ENCODE data around the gene GALNT15. TPM values are rescaled to one million over a fixed set of nuclear protein-coding genes. Genes with fewer than 3 reads are reported as not detected.

The GALNT15 gene
- total RNA-seq, 1 donor from 2014 or later = 9.8 TPM

GRCh38 chr3:16280671-16281070 is 106.2 kb downstream of the GALNT15 start:
- intact Hi-C loops (cut with DNase I) = no loop called here
- peaks cover 4% of the 10 kb centered on the region for H3K36me3 ChIP-seq
- DNase-seq (no peak), ATAC-seq (no peak)
- no peaks in the 10 kb centered on the region for H3K4me1 ChIP-seq
- H3K27me3 ChIP-seq (ENCODE audit: low read depth) = no peaks in the 10 kb centered on the region
- TF ChIP-seq, protein P1, sequence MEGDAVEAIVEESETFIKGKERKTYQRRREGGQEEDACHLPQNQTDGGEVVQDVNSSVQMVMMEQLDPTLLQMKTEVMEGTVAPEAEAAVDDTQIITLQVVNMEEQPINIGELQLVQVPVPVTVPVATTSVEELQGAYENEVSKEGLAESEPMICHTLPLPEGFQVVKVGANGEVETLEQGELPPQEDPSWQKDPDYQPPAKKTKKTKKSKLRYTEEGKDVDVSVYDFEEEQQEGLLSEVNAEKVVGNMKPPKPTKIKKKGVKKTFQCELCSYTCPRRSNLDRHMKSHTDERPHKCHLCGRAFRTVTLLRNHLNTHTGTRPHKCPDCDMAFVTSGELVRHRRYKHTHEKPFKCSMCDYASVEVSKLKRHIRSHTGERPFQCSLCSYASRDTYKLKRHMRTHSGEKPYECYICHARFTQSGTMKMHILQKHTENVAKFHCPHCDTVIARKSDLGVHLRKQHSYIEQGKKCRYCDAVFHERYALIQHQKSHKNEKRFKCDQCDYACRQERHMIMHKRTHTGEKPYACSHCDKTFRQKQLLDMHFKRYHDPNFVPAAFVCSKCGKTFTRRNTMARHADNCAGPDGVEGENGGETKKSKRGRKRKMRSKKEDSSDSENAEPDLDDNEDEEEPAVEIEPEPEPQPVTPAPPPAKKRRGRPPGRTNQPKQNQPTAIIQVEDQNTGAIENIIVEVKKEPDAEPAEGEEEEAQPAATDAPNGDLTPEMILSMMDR (IDR thresholded peaks at IDR 0.05) = no peak
- no peak overlapping the region for H3K27ac ChIP-seq
- no peak overlapping the region for H3K4me3 ChIP-seq
- H3K9me3 ChIP-seq = no peaks in the 10 kb centered on the region

Other genes with a start within 250 kb of the GALNT15 start
- gene DPH3, start 90.3 kb downstream of the GALNT15 start, total RNA-seq = 29.0 TPM
- gene OXNAD1, start 90.5 kb downstream of the GALNT15 start, total RNA-seq = 13.1 TPM